Measurements from ENCODE around the gene PRRC2B. TPM values are rescaled to one million over a fixed set of nuclear protein-coding genes. Genes with fewer than 3 reads are reported as not detected.

The PRRC2B gene
- total and polyA plus RNA-seq, 2 of the 8 experiments (the other 6 are each of a cell fraction or from before 2014, with no cell fraction given), result 37.3 to 249 TPM

GRCh38 chr9:131467214-131467935, 73.5 kb downstream of the PRRC2B start:
- H3K9ac ChIP-seq (replicated peaks in 1 of 4; ENCODE audit: extremely low read depth in 1 of 4, low read depth in 3 of 4, low read length in 3 of 4), result no peak overlapping the region
- H2AK5ac ChIP-seq (ENCODE audit: low read depth, low read length), result no peak overlapping the region
- CTCF ChIA-PET (ENCODE audit: partially characterized antibody), result interaction anchor here (0.6 to 3.3 kb wide), 8 partner anchors 9 to 1515 kb away, joined by 3 to 10 read pairs (median 3); no protein-coding TSS in a partner anchor
- no peaks in the 10 kb centered on the region for H3K9me3 ChIP-seq (ENCODE audit: insufficient read depth in 2 of 2, low read depth in 1 of 2, low read length in 1 of 2)
- no peak overlapping the region for H3K4ac ChIP-seq (replicated peaks; ENCODE audit: insufficient read length, low read depth, low read length)
- H3K56ac ChIP-seq (replicated peaks; ENCODE audit: insufficient read length, low read depth, low read length), result no peak overlapping the region
- no peak overlapping the region for H2BK12ac ChIP-seq (ENCODE audit: low read depth, low read length)
- H3K18ac ChIP-seq (ENCODE audit: extremely low read depth, low read length), result no peak overlapping the region
- no peak overlapping the region for H2BK15ac ChIP-seq (ENCODE audit: low read length)
- DNase-seq (ENCODE audit: low read depth in 1 of 2, low spot score in 2 of 2) (no peak), FAIRE-seq (no peak)
- POLR2A ChIA-PET (ENCODE audit: partially characterized antibody), result interaction anchor here (0.9 to 1.2 kb wide), 2 partner anchors 8 to 23 kb away, joined by 3 to 4 read pairs; no protein-coding TSS in a partner anchor
- no peaks in the 10 kb centered on the region for H3K4me1 ChIP-seq (replicated peaks in 1 of 4; ENCODE audit: control insufficient read depth in 3 of 4, insufficient read depth in 4 of 4, low read length in 3 of 4)
- peaks cover 10 to 23% of the 10 kb centered on the region in 2 experiments for H4K20me1 ChIP-seq (replicated peaks in 1 of 2; ENCODE audit: control insufficient read depth in 1 of 2, insufficient read depth in 2 of 2, low read length in 2 of 2)
- no peak overlapping the region for H4K5ac ChIP-seq (ENCODE audit: insufficient read length, low read depth, low read length)
- no peak overlapping the region; the same call in 1 of the 2 replicates for H4K8ac ChIP-seq (ENCODE audit: extremely low read depth, insufficient read depth, low read length)
- H2BK20ac ChIP-seq (ENCODE audit: low read length), result no peak overlapping the region
- WGBS, 2 experiments (ENCODE audit: extremely low coverage in 1 of 2, insufficient coverage in 1 of 2, insufficient read length in 1 of 2, insufficient replicate concordance in 2 of 2, low coverage in 1 of 2, low lambda C conversion rate in 2 of 2, missing lambda C conversion rate in 1 of 2), result 90% methylated on average over 13 of the region's 13 CpGs; no CpG with 5 or more reads in 1 of the 2 experiments
- no peak overlapping the region for H2BK5ac ChIP-seq (ENCODE audit: low read depth, low read length)
- H3K4me3 ChIP-seq (ENCODE audit: extremely low read depth in 1 of 4, insufficient read depth in 2 of 4, low read depth in 3 of 4, low read length in 4 of 4), result no peak overlapping the region
- no peaks in the 10 kb centered on the region for H3K27me3 ChIP-seq (replicated peaks in 1 of 4; ENCODE audit: control insufficient read depth in 3 of 4, extremely low read depth in 1 of 4, insufficient read depth in 3 of 4, low read length in 3 of 4)
- no peak overlapping the region for H3K23ac ChIP-seq (ENCODE audit: insufficient read length)
- H3K36me3 ChIP-seq (ENCODE audit: control insufficient read depth in 2 of 4, insufficient read depth in 4 of 4, low read length in 3 of 4), result peaks cover 43 to 87% (median 72%) of the 10 kb centered on the region in 4 experiments
- peaks cover 0 to 53% of the 10 kb centered on the region in 2 experiments; a peak in 2 of 4 replicates for H3K79me2 ChIP-seq (ENCODE audit: control insufficient read depth in 1 of 2, insufficient read depth in 2 of 2, low read length in 2 of 2)
- no peak overlapping the region for H4K91ac ChIP-seq (replicated peaks; ENCODE audit: insufficient read length, low read length)
- H3K4me2 ChIP-seq (ENCODE audit: insufficient read depth in 1 of 2, low read depth in 2 of 2, low read length in 2 of 2), result no peak overlapping the region
- H2BK120ac ChIP-seq (replicated peaks; ENCODE audit: low read depth, low read length), result no peak overlapping the region
- peaks cover 13% of the 10 kb centered on the region for H3K79me1 ChIP-seq (ENCODE audit: low read depth, low read length)
- no peak overlapping the region for H3K27ac ChIP-seq (ENCODE audit: low read depth, low read length)
- no peaks in the 10 kb centered on the region for H3K23me2 ChIP-seq (ENCODE audit: low read depth, low read length)
- no peak overlapping the region for H3K14ac ChIP-seq (ENCODE audit: insufficient read length)
- no peak overlapping the region for H2AFZ ChIP-seq (ENCODE audit: low read length)
- no peak for TF ChIP-seq NRF1 (IDR thresholded peaks at IDR 0.05; ENCODE audit: low read depth, low read length)
- no peak for TF ChIP-seq JUND (IDR thresholded peaks at IDR 0.05; ENCODE audit: low read length)
- TF ChIP-seq, protein P1, sequence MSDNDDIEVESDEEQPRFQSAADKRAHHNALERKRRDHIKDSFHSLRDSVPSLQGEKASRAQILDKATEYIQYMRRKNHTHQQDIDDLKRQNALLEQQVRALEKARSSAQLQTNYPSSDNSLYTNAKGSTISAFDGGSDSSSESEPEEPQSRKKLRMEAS (IDR thresholded peaks at IDR 0.05), result no peak
- no peak for TF ChIP-seq CBX5 (IDR thresholded peaks at IDR 0.05; ENCODE audit: low read depth, low read length)
- TF ChIP-seq TCF12 (IDR thresholded peaks at IDR 0.05; ENCODE audit: low read depth, low read length), result no peak
- no peak for TF ChIP-seq JUN (IDR thresholded peaks at IDR 0.05; ENCODE audit: low read depth, low read length)
- no peak for TF ChIP-seq ASH2L (IDR thresholded peaks at IDR 0.05; ENCODE audit: low read length)
- TF ChIP-seq SIN3A (conservative IDR thresholded peaks at IDR 0.05 in 1 of 2, IDR thresholded peaks at IDR 0.05 in 1 of 2; ENCODE audit: low read depth in 1 of 2, low read length in 2 of 2), result no peak
- no peak for TF ChIP-seq TEAD4 (IDR thresholded peaks at IDR 0.05; ENCODE audit: low read depth, low read length)
- no peak for TF ChIP-seq RNF2 (IDR thresholded peaks at IDR 0.05; ENCODE audit: borderline replicate concordance, low read depth, low read length, missing control alignments, poor library complexity, severe bottlenecking)
- TF ChIP-seq TAF1 (IDR thresholded peaks at IDR 0.05; ENCODE audit: low read depth, low read length), result no peak
- no peak for TF ChIP-seq POU5F1 (IDR thresholded peaks at IDR 0.05; ENCODE audit: low read depth, low read length)
- TF ChIP-seq RXRA (IDR thresholded peaks at IDR 0.05; ENCODE audit: insufficient read depth, low read depth, low read length), result no peak

Data from H1 (cell line).